Stomach (tissue), 4 donors: Measurements from ENCODE around the gene NME7.
A peak's percentile ranks its signal among the peaks of the same experiment; 100 is the strongest.

ENCODE experiments used
- EP300 ChIP-seq: sonication (generic); formaldehyde crosslinking; IDR thresholded peaks from one replicate; pipeline ENCODE4 v1.6.1; 2017; ENCODE audit warnings: antibody characterized with exemption
- POLR2A ChIP-seq, 4 donors: fragments of 450-650 bp; IDR thresholded peaks; one replicate each; pipeline ENCODE4 v1.6.1; 2016; ENCODE audit warnings: antibody characterized with exemption in 4 of 4, control low read depth in 2 of 4, mild to moderate bottlenecking in 1 of 4, moderate library complexity in 1 of 4
- POLR2AphosphoS5 ChIP-seq, 3 donors: sonication (generic); formaldehyde crosslinking; IDR thresholded peaks; one replicate each; pipeline ENCODE4 v1.6.1; 2016; ENCODE audit warnings: antibody characterized with exemption in 3 of 3
- TF ChIP-seq, protein P1 (sequence below), 7 experiments: fragments of 450-650 bp in 4 of 7; fragments of 200-600 bp in 3 of 7; sonication (generic) in 3 of 7; IDR thresholded peaks; one replicate each; pipeline ENCODE4 v1.5.1; 2016 to 2019; ENCODE audit warnings: antibody characterized with exemption in 7 of 7, control low read depth in 2 of 7, mild to moderate bottlenecking in 1 of 7

DNA sequence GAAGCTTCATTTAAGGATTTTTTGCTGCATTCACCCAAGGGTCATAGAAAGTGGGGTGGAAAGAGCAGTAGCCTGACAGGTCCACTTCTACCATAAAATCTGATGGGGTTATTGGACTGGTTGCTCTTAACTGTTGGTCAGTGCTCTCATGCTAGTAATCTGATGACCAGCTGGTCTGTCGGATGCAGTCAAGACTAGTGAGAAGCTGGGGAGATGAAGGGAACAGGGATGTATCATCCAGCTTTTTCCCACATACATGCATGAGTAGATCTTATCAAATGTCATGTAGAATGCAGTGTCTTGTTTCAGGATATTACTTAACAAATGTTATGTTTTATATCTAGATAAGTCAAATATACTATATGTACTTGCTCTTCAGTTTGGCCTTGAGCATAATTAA is 250.0 kb downstream of the NME7 start:
- TF ChIP-seq POLR2A (IDR thresholded peaks at IDR 0.05) (no peak), POLR2AphosphoS5 (IDR thresholded peaks at IDR 0.05) (peak in 1 of 3 donors; percentile 50), EP300 (no peak)
- TF ChIP-seq, protein P1, sequence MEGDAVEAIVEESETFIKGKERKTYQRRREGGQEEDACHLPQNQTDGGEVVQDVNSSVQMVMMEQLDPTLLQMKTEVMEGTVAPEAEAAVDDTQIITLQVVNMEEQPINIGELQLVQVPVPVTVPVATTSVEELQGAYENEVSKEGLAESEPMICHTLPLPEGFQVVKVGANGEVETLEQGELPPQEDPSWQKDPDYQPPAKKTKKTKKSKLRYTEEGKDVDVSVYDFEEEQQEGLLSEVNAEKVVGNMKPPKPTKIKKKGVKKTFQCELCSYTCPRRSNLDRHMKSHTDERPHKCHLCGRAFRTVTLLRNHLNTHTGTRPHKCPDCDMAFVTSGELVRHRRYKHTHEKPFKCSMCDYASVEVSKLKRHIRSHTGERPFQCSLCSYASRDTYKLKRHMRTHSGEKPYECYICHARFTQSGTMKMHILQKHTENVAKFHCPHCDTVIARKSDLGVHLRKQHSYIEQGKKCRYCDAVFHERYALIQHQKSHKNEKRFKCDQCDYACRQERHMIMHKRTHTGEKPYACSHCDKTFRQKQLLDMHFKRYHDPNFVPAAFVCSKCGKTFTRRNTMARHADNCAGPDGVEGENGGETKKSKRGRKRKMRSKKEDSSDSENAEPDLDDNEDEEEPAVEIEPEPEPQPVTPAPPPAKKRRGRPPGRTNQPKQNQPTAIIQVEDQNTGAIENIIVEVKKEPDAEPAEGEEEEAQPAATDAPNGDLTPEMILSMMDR (IDR thresholded peaks at IDR 0.05): no peak
